Choroid plexus epithelial cell (primary cell): Measurements from ENCODE around the gene F2R.

Source experiments
- DNase-seq: peaks from one replicate; pipeline ENCODE4 v3.0.0-alpha.2; 2010; ENCODE audit warnings: low read depth
- H3K4me3 ChIP-seq: 2 replicates; pipeline ENCODE4 v1.5.1; 2011; ENCODE audit warnings: low read depth, mild to moderate bottlenecking, control low read depth, low read length, moderate library complexity
- TF ChIP-seq, protein P1 (sequence below): conservative IDR thresholded peaks from 2 replicates; pipeline ENCODE4 v1.5.1; 2011; ENCODE audit warnings: low read depth, mild to moderate bottlenecking, control low read depth, inconsistent platforms, low read length, moderate library complexity

The F2R gene

DNA sequence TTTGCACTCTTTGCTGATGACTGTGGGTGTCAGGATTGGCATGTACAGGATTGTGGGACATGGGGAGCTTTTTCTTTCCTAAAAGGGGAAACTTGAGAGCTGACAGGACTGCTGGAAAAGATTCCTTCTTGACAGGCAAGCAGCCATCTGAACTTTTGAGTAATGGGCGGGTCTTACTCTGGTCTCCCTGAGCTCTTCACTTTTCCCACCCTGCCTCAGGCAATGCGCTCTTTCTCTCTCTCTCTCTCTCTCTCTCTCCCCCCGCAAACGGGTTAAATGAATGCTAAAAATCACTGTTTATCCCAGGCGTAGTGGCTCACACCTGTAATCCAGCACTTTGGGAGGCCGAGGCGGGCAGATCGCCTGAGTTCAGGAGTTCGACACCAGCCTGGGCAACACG, 65.8 kb downstream of the F2R start:
- DNase-seq: no peak
- H3K4me3 ChIP-seq: no peak overlapping the region
- TF ChIP-seq, protein P1, sequence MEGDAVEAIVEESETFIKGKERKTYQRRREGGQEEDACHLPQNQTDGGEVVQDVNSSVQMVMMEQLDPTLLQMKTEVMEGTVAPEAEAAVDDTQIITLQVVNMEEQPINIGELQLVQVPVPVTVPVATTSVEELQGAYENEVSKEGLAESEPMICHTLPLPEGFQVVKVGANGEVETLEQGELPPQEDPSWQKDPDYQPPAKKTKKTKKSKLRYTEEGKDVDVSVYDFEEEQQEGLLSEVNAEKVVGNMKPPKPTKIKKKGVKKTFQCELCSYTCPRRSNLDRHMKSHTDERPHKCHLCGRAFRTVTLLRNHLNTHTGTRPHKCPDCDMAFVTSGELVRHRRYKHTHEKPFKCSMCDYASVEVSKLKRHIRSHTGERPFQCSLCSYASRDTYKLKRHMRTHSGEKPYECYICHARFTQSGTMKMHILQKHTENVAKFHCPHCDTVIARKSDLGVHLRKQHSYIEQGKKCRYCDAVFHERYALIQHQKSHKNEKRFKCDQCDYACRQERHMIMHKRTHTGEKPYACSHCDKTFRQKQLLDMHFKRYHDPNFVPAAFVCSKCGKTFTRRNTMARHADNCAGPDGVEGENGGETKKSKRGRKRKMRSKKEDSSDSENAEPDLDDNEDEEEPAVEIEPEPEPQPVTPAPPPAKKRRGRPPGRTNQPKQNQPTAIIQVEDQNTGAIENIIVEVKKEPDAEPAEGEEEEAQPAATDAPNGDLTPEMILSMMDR: no peak

- TF ChIP-seq, protein P1: no peak
- no peak overlapping the region for H3K4me3 ChIP-seq
- peak; percentile 88 for DNase-seq
Measured at GRCh38 chr5:76782444-76782843, 66.5 kb downstream of the F2R start.
